Globus pallidus (tissue), 1 donor: ENCODE results near the gene ZIC4.

Source experiments
- DNase-seq: peaks from one replicate; pipeline ENCODE4 v3.0.0-alpha.2; 2015; ENCODE audit warnings: low spot score

ZIC4 gene

GRCh38 chr3:147404800-147405230 lies 1.5 kb downstream of the ZIC4 start:
- DNase-seq = no peak

- DNase-seq = no peak
Observed at GRCh38 chr3:147404000-147404799, 2.1 kb downstream of the ZIC4 start.

GRCh38 chr3:147403511-147403910 lies 2.8 kb downstream of the ZIC4 start:
- DNase-seq = no peak

- DNase-seq = no peak
Observed at GRCh38 chr3:147402159-147402558, 4.2 kb downstream of the ZIC4 start.

- no peak for DNase-seq
Observed at GRCh38 chr3:147401421-147401820, 4.9 kb downstream of the ZIC4 start.

- DNase-seq = no peak
Observed at GRCh38 chr3:147400999-147401398, 5.3 kb downstream of the ZIC4 start.

- no peak for DNase-seq
Observed at GRCh38 chr3:147400111-147400510, 6.2 kb downstream of the ZIC4 start.

- no peak for DNase-seq
Observed at GRCh38 chr3:147398813-147399534, 7.4 kb downstream of the ZIC4 start.

- DNase-seq = no peak
Observed at GRCh38 chr3:147397875-147398812, 8.2 kb downstream of the ZIC4 start.

- no peak for DNase-seq
Observed at GRCh38 chr3:147397155-147397874, 9.0 kb downstream of the ZIC4 start.

- no peak for DNase-seq
Observed at GRCh38 chr3:147396712-147397046, 9.7 kb downstream of the ZIC4 start.

GRCh38 chr3:147395899-147396711 lies 10.2 kb downstream of the ZIC4 start:
- no peak for DNase-seq

GRCh38 chr3:147394884-147395225 lies 11.5 kb downstream of the ZIC4 start:
- no peak for DNase-seq

GRCh38 chr3:147393943-147394883 lies 12.1 kb downstream of the ZIC4 start:
- DNase-seq = no peak

- peak; percentile 85 for DNase-seq
Observed at GRCh38 chr3:147393261-147393942, 12.9 kb downstream of the ZIC4 start.

GRCh38 chr3:147392625-147392946 lies 13.8 kb downstream of the ZIC4 start:
- no peak for DNase-seq

GRCh38 chr3:147391781-147392624 lies 14.3 kb downstream of the ZIC4 start:
- peak; percentile 89 for DNase-seq
